Tibial artery (tissue), 4 donors: Measurements from ENCODE around the gene MYOM1.
A peak's percentile ranks its signal among the peaks of the same experiment; 100 is the strongest.

ENCODE experiments used
- DNase-seq, 2 donors: peaks; one replicate each; pipeline ENCODE4 v3.0.0-alpha.2; 2019
- H3K27ac ChIP-seq, 2 donors: fragments of 200-600 bp; sonication (generic) in 1 of 2; 1 replicate in 1 of 2; 2 replicates in 1 of 2; pipeline ENCODE4 v1.5.1; 2018 to 2019; ENCODE audit warnings: mild to moderate bottlenecking in 1 of 2
- H3K27me3 ChIP-seq, 2 donors: fragments of 200-600 bp; sonication (generic) in 1 of 2; one replicate each; pipeline versions ENCODE4 v1.5.1 to v1.6.0; 2016 to 2019
- H3K36me3 ChIP-seq, 3 donors: fragments of 200-600 bp; sonication (generic) in 2 of 3; one replicate each; pipeline ENCODE4 v1.5.1; 2016 to 2019; ENCODE audit warnings: mild to moderate bottlenecking in 2 of 3
- H3K4me1 ChIP-seq, 4 donors: fragments of 200-600 bp; sonication (generic) in 2 of 4; 1 replicate in 3 of 4; 2 replicates in 1 of 4; pipeline ENCODE4 v1.5.1; 2016 to 2019
- H3K4me3 ChIP-seq, 2 donors: fragments of 200-600 bp; sonication (generic) in 1 of 2; 1 replicate in 1 of 2; 2 replicates in 1 of 2; pipeline ENCODE4 v1.5.1; 2018 to 2019; ENCODE audit warnings: mild to moderate bottlenecking in 2 of 2
- H3K9me3 ChIP-seq, 3 donors: fragments of 200-600 bp; sonication (generic) in 1 of 3; one replicate each; pipeline ENCODE4 v1.5.1; 2016 to 2019
- intact Hi-C: fragments of 100-400 bp; cut with DNase I; formaldehyde crosslinking; loops from one replicate; pipeline ENCODE4 v1.15.0; 2023; ENCODE audit warnings: low total_unique reads
- TF ChIP-seq, protein P1 (sequence below), 2 experiments: fragments of 200-600 bp in 1 of 2; fragments of 450-650 bp in 1 of 2; IDR thresholded peaks; one replicate each; pipeline ENCODE4 v1.5.1; 2017 to 2019; ENCODE audit warnings: antibody characterized with exemption in 2 of 2, mild to moderate bottlenecking in 1 of 2, moderate library complexity in 1 of 2

MYOM1 gene

DNA sequence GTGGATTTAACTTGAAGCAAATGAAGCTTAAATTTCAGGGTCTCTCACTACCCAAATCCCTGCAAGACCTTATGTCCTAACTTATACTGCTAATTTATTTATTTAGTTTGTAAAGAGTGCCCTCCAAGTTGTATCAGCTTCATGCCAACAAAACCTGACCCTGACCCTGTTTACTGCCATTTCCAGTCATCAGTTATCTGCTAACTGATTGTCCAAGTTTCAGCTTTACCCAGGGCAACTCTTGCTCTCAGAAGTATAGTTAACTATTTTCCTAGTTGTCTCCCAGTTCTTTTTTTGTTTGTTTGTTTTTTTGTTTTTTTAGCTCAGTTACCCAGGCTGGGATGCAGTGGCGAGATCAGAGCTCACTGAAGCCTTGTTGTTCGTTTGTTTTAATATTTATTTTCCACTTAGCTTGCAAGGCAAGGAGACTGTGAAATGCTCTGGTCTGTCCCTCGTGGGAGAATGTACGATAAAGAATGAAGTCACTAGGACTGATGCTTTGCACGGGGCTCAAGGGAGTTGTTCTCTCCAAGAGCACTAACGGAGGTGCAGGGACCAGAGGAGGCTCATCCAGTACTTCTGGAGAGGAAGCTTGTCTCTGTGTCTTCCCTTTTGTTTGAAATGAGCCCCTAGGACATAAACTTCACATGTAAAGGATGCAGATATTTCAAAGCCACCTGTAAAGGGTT lies 35.3 kb downstream of the MYOM1 start:
- intact Hi-C loops, result no loop called here
- Histone ChIP-seq H3K27ac (no peak overlapping the region), H3K9me3 (no peaks in the 10 kb centered on the region), H3K36me3 (peaks cover 34 to 58% (median 47%) of the 10 kb centered on the region in 3 donors), H3K4me1 (peaks cover 0 to 22% (median 1%) of the 10 kb centered on the region in 4 donors), H3K27me3 (no peaks in the 10 kb centered on the region), H3K4me3 (no peak overlapping the region)
- TF ChIP-seq, protein P1, sequence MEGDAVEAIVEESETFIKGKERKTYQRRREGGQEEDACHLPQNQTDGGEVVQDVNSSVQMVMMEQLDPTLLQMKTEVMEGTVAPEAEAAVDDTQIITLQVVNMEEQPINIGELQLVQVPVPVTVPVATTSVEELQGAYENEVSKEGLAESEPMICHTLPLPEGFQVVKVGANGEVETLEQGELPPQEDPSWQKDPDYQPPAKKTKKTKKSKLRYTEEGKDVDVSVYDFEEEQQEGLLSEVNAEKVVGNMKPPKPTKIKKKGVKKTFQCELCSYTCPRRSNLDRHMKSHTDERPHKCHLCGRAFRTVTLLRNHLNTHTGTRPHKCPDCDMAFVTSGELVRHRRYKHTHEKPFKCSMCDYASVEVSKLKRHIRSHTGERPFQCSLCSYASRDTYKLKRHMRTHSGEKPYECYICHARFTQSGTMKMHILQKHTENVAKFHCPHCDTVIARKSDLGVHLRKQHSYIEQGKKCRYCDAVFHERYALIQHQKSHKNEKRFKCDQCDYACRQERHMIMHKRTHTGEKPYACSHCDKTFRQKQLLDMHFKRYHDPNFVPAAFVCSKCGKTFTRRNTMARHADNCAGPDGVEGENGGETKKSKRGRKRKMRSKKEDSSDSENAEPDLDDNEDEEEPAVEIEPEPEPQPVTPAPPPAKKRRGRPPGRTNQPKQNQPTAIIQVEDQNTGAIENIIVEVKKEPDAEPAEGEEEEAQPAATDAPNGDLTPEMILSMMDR (IDR thresholded peaks at IDR 0.05), result no peak
- no peak for DNase-seq

DNA sequence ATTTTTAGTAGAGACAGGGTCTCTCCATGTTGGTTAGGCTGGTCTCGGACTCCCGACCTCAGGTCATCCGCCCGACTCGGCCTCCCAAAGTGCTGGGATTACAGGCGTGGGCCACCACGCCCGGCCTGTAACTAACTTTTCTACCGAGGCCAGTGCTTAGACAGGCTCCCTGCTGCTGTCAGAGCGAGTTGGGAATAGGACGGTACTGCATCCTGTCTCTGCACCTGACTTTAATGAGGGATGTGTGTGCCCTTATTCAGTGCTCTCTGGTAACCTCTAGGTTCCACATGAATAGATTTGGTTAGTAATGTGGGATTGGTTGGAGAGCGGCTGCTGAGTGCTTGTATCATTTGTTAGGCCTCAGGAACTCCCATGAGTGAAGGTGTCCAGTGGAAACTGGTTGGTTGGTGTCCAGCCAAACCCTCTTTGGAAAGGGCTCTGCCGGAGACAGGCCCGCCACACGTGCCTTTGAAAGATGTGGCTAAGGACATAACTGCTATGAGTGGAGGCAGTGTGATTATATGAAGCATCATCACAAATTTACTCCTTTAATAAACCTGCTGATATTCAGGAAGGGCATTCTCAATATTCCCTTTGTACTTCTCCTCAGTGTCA lies 36.6 kb downstream of the MYOM1 start:
- H3K27me3 ChIP-seq, result no peaks in the 10 kb centered on the region
- peaks cover 24 to 48% (median 39%) of the 10 kb centered on the region in 3 donors for H3K36me3 ChIP-seq
- H3K27ac ChIP-seq, result no peak overlapping the region
- intact Hi-C loops, result no loop called here
- peaks cover 0 to 34% (median 3%) of the 10 kb centered on the region in 4 donors for H3K4me1 ChIP-seq
- H3K4me3 ChIP-seq, result no peak overlapping the region
- no peak for DNase-seq
- no peaks in the 10 kb centered on the region for H3K9me3 ChIP-seq
- TF ChIP-seq, protein P1 (IDR thresholded peaks at IDR 0.05), result no peak

DNA sequence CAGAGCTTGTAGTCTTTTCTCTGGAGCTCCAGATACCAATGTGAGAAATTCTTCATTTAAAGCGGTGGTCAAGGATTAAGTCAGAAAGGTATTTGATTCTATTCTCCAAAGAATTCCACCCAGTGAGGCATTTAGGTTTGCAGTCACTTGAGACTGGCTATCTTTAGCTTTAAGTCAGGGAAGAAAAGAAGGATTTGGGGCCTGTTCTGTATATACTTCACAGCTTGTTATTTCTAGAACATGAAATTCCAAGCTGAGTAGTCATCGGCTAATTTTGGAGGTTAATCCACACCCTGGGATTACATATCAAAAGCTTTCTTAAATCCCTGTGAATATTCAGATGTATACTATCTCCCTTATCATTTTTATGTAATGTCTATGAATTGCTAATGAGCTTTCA lies 39.4 kb downstream of the MYOM1 start:
- no peaks in the 10 kb centered on the region for H3K27me3 ChIP-seq
- H3K4me1 ChIP-seq, result peaks cover 0 to 41% (median 5%) of the 10 kb centered on the region in 4 donors
- DNase-seq, result no peak
- no peak overlapping the region for H3K4me3 ChIP-seq
- H3K9me3 ChIP-seq, result no peaks in the 10 kb centered on the region
- H3K27ac ChIP-seq, result peak overlapping the region; percentile 35 to 58
- intact Hi-C loops, result no loop called here
- peaks cover 10 to 22% (median 10%) of the 10 kb centered on the region in 3 donors for H3K36me3 ChIP-seq
- TF ChIP-seq, protein P1 (IDR thresholded peaks at IDR 0.05), result no peak

DNA sequence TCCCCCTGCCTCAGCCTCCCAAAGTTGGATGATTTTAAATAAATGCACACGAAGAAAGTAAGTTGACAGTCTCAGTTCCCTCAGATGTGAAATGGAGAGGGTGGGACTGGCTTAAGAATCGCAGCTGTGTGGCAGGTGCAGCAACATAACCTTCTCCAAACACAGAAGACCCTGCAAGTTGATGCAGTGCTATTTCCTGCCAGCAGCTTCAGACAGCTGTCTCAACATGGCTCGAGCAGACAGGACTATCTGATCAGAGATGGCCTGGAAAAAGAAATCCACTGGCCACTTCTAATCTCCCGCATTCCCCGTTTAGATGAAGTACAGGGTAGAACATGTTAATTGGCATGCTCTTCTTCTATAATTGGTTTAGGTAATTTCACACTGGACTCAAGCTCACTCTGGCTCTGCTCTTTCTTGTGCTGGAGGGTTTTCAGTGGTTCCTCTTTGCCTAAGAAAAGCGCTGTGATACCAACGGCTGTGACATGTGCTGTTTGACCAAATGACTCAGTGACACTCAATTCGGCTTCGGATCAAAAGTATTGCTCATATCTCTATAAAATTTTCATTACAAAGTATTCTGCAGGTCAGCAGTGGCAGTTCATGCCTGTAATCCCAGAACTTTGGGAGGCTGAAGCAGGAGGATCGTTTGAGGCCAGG lies 40.2 kb downstream of the MYOM1 start:
- Histone ChIP-seq H3K27me3 (no peaks in the 10 kb centered on the region), H3K9me3 (no peaks in the 10 kb centered on the region), H3K4me1 (peaks cover 0 to 47% (median 8%) of the 10 kb centered on the region in 4 donors), H3K4me3 (no peak overlapping the region), H3K27ac (peak overlapping the region; percentile 35 to 58), H3K36me3 (peaks cover 4 to 17% (median 6%) of the 10 kb centered on the region in 3 donors)
- intact Hi-C loops, result no loop called here
- TF ChIP-seq, protein P1 (IDR thresholded peaks at IDR 0.05), result no peak
- DNase-seq, result no peak

DNA sequence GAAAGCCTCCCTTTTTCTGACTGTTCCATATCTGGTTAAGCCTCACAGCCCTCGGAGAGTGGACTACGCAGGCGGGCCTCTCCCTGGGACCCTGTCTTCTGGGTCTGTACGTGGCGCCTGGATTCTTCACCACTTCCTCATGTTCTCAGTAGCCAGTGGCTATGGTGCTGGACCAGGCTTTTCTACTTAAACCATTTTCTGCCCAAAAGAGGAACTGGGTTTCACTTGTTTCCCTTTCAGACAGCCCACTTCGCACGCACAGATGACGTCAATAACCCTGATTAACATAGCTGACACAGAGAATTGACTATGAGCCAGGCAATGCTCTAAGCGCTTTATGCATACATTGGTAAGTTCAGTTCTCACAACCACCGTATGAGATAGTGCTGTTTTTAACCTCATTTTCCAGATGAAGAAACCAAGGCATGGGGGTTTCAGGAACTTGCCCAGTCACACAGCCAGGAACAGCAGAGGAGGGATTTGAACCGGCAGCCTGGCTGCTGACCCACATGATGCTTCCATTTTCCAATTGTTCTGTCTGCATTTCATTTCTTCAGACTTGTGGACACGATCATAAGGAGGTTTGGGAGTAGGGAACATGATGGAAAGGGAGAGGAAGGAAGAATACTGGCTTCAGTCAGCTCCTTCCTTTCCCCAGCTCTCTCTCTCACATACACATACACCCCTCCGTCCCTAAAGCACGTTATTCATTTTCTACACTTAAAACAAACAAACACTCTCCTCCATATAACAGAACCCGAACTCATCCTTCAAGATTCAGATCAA lies 41.7 kb downstream of the MYOM1 start:
- peak overlapping the region; percentile 35 to 58 for H3K27ac ChIP-seq
- intact Hi-C loops, result no loop called here
- H3K36me3 ChIP-seq, result peaks cover 0 to 5% (median 4%) of the 10 kb centered on the region in 3 donors
- H3K9me3 ChIP-seq, result no peaks in the 10 kb centered on the region
- peak; percentile 79 to 81 for DNase-seq
- no peak overlapping the region for H3K4me3 ChIP-seq
- H3K27me3 ChIP-seq, result no peaks in the 10 kb centered on the region
- H3K4me1 ChIP-seq, result peaks cover 0 to 46% (median 8%) of the 10 kb centered on the region in 4 donors
- TF ChIP-seq, protein P1 (IDR thresholded peaks at IDR 0.05), result no peak
